Renal cortical epithelial cell (primary cell): Measurements from ENCODE around the gene RPS19. TPM values are rescaled to one million over a fixed set of nuclear protein-coding genes. Genes with fewer than 3 reads are reported as not detected.
"Not testable (repeated sequence)": the region's sequence is repeated elsewhere in the genome, so short reads cannot be mapped to it uniquely, and the experiment has no call there.

Source experiments
- DNase-seq: peaks from one replicate; pipeline ENCODE4 v3.0.0-alpha.2; 2011; ENCODE audit warnings: low read depth
- total RNA-seq: library from RNA; depleted of rRNA; stranded (reverse); fragments of >200 nt; gene quantifications from 2 replicates; pipeline ENCODE4 v1.2.3, GENCODE V29; 2014

The RPS19 gene
- total RNA-seq, 1 donor from 2014 or later: 1,170 TPM

GRCh38 chr19:41860419-41861115 lies 512 bp downstream of the RPS19 start:
- DNase-seq: no peak

- no peak for DNase-seq
These were observed 1.2 kb downstream of the RPS19 start for GRCh38 chr19:41861116-41861768.

GRCh38 chr19:41861846-41862245 lies 1.8 kb downstream of the RPS19 start:
- no peak for DNase-seq

DNA sequence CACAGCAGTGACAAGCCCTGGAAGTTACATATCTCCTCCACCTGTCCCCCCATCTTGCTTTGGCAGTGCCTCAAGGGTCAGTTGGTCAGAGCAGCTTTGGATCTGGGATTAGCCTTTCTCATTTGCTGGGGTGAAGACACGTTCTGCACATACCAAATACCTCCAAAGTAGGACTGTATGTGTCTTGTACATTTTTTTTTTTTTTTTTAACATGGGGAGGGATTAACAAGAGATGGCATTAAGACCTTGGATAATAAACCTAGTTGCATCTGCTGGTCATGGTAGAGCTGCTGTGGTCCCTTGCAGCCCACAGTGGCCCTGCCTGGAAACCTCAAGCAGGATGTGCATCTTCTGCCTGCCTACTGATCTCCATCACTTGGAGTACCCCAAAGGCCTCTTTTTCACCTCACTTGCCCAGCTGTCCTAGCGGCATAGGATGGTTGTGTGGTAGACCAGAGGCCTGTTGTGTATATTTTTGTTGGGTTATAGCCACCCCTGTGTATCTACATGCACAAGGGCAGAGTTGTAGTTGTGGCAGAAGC lies 2.5 kb downstream of the RPS19 start:
- DNase-seq: no peak

DNA sequence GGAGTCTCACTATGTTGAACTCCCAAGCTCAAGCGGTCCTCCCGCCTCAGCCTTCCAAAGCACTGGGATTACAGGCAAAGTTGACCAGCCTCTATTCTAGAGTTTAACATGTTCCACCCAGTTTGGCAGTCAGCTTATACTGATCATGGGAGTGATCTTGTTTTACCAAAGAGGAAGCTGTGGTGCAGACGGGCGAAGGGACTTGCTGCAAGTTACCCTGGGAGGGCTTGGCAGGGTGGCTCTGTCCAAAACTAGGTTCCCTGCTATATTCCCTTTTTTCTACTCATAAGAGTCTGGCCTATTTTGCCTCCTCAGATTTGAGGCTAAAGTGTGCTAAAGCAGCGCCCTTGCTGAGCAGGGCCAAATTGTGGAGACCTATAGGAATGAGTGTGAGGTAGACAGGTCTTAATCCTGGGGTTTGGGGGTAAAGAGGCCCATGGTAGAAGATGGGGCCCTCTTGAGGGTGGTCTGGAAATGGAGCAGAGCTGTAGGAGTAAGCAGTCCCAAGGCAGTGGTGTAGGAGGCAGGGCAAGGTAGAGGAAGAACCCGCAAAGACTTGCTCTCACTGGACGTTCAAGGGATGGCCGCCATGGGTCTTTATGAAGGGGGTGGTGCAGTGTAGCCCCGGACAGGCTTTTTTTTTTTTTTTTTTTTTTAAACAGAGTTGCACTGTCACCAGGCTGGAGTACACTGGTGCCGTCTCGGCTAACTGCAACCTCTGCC lies 3.3 kb downstream of the RPS19 start:
- DNase-seq: no peak

DNA sequence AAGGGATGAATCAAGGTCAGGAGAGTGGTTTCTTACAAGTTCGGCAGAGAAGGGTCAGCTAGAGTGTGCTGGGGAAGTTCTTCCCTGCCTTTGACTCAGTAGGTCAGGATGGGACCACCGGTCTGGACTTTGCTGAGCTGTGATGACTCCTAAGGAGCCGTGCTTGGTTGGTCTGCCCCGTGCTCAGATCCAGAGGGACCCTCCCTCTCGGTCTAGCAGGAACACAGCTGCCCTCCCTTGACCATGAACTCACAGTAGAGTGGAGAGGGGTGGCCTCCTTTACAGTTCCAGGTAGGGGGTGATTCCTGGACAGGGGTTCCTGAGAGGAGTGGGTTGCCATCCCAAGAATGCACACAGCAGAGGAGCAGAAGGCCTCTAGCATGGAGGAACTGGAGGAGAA lies 4.3 kb downstream of the RPS19 start:
- DNase-seq: no peak

GRCh38 chr19:41866284-41866683 lies 6.2 kb downstream of the RPS19 start:
- DNase-seq: no peak

- no peak for DNase-seq
These were observed 8.3 kb downstream of the RPS19 start for GRCh38 chr19:41868120-41868988.

GRCh38 chr19:41868989-41869300 lies 8.9 kb downstream of the RPS19 start:
- DNase-seq: no peak

DNA sequence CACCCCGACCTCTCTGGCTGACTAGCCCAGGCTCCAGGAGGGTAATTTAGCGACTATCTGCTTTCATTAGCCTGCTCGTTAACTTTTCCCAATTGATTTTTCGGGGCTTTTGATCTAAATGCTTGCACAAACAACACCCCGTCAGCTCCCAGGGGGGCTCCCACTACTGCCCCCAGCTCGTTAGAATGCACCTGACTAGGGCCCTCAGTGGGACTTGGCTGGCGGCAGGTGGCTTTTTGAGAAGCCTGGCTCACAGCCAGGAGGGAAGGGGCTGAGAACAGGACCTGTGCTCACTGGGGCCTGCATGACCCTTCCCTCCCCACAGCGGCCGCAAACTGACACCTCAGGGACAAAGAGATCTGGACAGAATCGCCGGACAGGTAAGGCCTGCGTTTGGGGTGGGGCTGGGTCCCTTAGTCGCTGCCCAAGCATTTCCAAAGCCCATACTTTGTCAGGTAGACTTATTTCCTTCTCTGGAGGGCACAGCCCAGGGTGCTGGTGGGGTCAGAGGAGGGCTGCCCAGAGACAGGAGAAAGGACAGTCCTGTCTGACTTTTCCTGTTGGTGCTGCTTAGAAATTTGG lies 9.4 kb downstream of the RPS19 start:
- no peak for DNase-seq

DNA sequence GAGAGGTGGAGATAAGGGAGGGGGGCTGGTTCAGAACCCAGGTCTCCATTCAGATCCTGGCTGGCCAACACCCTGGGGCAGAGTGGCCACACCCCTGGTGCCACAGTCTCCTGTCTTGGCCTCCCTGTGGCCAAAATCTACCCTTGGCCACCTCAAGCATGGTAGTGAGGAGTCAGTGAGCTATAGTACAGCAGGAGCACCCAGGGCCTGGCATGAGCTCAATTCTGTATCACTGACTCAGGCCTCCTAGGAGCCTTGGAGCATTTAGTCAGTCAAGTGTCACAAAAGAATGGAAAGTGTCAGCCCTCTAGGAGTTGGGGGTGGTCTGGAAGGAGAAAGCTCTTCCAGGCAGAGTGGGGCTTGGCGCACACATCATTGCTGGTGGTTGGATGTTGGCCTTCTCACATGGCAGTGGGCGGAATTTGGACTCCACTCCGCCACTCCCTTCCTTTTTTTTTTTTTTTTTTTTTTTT lies 10.4 kb downstream of the RPS19 start:
- DNase-seq: peak; percentile 46

GRCh38 chr19:41871573-41872383 lies 11.7 kb downstream of the RPS19 start:
- no peak for DNase-seq

DNA sequence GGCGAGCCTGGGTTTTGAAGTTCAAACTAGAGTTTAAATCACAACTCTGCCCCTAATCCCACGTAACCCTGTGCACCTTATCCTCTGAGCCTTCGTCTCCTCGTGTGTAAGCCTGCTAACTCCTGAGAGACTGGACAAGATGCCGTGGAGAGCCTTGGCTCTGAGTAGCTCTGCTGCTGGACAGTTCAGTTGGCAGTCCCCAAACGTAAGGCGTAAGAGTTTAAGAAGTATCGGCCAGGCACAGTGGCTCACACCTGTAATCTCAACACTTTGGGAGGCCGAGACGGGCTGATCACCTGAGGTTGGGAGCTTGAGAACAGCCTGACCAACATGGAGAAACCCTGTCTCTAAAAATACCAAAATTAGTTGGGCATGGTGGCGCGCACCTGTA lies 12.3 kb downstream of the RPS19 start:
- DNase-seq: no peak

GRCh38 chr19:41872775-41873647 lies 13.0 kb downstream of the RPS19 start:
- peak; percentile 56 for DNase-seq

- not testable (repeated sequence) for DNase-seq
These were observed 15.9 kb downstream of the RPS19 start for GRCh38 chr19:41875973-41876372.

DNA sequence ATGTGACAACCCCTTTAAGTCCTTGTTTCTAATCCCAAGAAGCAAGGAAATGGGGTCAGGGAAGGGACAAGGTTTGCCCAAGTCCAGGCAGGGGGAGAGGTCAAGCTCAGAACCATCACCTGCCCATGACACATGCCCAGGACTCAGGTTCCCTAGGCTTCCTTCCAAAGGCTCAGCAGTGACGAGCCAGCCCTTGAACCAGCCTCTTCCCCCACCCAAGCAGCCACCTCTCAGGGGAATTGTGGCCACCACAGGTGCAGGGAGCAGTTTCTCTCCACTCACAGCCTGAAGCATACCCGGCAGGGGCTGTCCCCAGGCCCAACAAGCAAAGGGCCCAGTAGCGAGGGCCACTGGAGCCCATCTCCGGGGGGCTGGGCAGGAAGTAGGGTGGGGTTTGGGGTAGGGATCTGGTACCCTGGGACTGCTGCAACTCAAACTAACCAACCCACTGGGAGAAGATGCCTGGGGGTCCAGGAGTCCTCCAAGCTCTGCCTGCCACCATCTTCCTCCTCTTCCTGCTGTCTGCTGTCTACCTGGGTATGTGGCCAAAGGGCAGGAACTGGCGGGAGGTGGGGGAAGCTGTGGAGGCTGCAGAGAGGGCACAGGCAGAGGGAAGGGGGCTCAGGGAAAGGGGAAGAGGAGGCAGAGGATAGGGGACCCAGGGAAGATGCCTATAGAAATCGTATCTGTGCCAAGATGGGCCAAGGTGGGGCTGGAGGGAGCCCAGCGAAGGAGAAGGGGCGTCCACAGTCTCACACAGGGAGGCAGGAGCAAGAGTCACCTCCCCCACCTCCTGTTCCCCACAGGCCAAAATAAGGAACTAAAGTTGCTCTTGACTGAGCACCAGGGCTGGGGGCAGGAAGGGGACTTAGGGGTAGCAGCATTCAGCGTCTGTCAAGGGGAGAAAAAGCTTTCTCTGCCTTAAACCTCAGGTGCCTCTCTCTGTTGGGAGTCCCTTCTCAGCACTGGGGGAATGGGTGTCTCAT lies 17.1 kb downstream of the RPS19 start, which contains the start of gene CD79A:
Gene CD79A (plus strand): TSS at position 433 of the 986 bp plus-strand sequence. CDS start 26 bp downstream, at position 459.
- no peak for DNase-seq

DNA sequence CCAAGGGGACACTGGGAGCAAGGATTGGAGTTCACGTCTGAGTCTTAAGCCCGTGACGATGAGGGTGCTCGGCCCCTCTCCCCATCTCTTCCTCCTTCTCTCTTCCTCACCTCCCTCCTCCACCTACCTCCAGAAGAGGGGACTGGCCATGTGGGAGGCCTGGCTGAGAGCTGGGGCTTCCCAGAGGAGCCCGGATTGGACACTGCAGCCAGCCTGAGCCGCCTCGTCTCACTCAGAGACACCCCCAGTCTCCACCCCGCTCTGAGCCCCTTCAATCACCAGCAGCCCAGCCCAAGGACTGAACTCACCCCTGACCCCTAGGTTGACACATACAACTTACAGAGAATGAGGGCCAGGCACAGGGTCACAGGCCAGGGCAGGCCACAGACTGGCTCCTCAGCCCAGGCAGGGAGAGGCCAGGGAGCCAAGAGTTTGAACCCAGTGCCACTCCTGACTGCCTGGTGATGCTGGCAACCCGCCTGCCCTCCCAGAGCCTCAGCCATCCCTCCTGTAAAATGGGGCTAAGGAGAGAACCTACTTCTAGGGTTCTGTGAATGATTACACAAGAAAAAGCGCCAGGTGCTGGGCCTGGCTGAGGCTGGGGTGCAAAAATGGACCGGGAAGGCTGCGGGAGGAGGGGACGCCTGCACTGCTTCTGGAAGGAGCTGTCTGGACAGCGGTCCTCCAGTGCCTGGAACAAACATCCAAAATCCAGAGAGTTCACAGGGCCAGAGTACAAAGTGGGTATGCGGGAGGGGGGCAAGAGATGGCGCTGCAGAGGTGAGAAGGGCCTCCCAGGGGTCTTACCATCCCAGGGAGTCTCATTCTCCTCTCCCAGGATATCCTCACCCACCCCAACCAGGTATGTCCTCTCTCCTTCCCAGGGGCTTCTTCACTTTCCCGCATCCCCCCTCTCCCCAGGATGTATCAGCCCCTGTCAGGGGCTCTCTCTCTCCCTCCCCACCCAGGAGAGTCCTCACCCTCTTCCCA lies 18.2 kb downstream of the RPS19 start:
- DNase-seq: no peak
